Stimulated activated memory B cell treated with anti-CD40 and anti-IgM and Interleukin-4, amounts not matched to agents 10 μg/mL and 1 μg/mL and 100 μg/mL, for 72 hours (primary cell): ENCODE results near the gene CTCF.

Experiments
- ATAC-seq: fragments of 150-1000 bp; cut with Tn5 transposase; 2 replicates; pipeline ENCODE4 v1.10.0; 2021
- H3K27ac Mint-ChIP-seq: one replicate; pipeline ENCODE4 v1.8.0; 2022; ENCODE audit warnings: mild to moderate bottlenecking, mixed read lengths
- H3K27me3 Mint-ChIP-seq: one replicate; pipeline ENCODE4 v1.8.0; 2022; ENCODE audit warnings: mixed read lengths
- H3K36me3 Mint-ChIP-seq: one replicate; pipeline ENCODE4 v1.8.0; 2022; ENCODE audit warnings: mixed read lengths
- H3K4me1 Mint-ChIP-seq: one replicate; pipeline ENCODE4 v1.8.0; 2022; ENCODE audit warnings: mixed read lengths
- H3K4me3 Mint-ChIP-seq: one replicate; pipeline ENCODE4 v1.8.0; 2022; ENCODE audit warnings: mild to moderate bottlenecking, moderate library complexity, mixed read lengths
- H3K9me3 Mint-ChIP-seq: one replicate; pipeline ENCODE4 v1.8.0; 2022; ENCODE audit warnings: mixed read lengths

CTCF gene

DNA sequence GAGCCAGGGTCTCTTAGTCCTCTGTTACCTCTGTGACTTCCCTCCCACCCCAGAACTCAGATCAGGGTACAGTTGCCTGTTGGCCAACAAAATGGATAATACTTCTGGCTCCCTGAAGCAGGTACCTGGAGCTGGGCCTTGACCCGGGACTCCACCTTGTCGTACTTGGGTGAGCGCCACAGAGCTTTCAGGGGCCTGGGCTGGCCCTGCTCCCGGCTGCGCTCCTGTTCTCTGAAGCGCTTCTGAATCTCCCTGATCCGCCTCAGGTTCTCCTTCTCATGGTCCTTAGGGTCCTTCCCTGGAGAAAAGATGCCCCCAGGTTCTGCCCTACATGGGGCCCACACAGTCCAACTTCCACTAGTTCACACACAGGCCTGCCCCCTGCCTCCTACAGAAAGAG, 102.5 kb downstream of the CTCF start:
- no peaks in the 10 kb centered on the region for H3K9me3 Mint-ChIP-seq
- no peak overlapping the region for H3K27ac Mint-ChIP-seq
- no peak overlapping the region for H3K4me3 Mint-ChIP-seq
- no peaks in the 10 kb centered on the region for H3K27me3 Mint-ChIP-seq
- peaks cover 59% of the 10 kb centered on the region for H3K4me1 Mint-ChIP-seq
- no peak for ATAC-seq
- peaks cover 13% of the 10 kb centered on the region for H3K36me3 Mint-ChIP-seq

DNA sequence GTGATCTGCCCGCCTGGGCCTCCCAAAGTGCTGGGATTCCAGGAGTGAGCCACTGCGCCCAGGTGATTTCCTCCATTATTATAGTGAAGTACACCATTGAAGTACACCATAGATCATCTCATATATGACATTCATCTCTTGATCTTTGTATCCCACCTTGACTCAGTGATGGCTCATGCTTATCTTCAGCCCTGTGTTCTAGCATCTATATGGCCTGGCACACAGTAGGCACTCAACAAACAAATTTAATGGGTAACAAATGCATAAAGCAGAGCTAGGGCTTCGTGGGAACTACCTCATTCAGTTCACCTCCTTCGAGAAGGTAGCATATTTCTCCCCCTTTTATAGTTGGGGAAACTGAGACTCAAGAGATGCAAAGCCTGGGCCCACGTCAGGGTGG, 103.3 kb downstream of the CTCF start:
- H3K9me3 Mint-ChIP-seq, result no peaks in the 10 kb centered on the region

DNA sequence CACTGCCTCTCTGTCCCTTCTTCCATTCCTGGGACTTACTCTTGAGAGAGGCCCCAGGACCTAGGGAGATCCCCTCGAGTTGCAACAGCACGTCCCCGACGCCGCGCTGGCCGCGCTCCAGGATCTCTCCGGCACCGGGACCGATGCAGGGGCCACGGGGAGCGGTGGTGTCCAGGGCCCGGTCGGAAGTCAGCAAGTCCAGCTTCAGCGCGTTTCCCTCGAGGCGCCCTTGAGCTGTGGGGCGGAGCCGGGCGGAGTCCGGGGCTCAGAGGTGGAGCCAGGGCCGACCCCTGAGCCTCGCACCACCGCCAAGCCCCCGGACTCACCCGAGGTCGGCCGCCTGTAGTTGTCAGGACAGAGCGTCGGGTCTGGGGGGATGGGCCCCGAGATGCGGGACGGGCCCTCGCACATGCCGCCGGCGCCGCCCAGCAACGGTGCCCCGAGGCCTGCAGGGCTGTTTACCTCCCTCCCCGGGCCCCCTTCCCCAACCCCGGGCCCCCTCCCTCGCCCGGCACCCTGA, 103.8 kb downstream of the CTCF start:
- H3K4me1 Mint-ChIP-seq, result peaks cover 59% of the 10 kb centered on the region
- H3K9me3 Mint-ChIP-seq, result no peaks in the 10 kb centered on the region
- peak overlapping the region; percentile 88 for H3K4me3 Mint-ChIP-seq
- H3K27ac Mint-ChIP-seq, result peak overlapping the region; percentile 92
- H3K27me3 Mint-ChIP-seq, result no peaks in the 10 kb centered on the region
- peaks cover 13% of the 10 kb centered on the region for H3K36me3 Mint-ChIP-seq
- ATAC-seq, result peak; percentile 1

More for the DNA sequence above, 103.3 kb downstream of the CTCF start:
- ATAC-seq, result no peak
- Mint-ChIP-seq H3K36me3 (peaks cover 13% of the 10 kb centered on the region), H3K27ac (peak overlapping the region; percentile 92), H3K4me3 (peak overlapping the region; percentile 68), H3K27me3 (no peaks in the 10 kb centered on the region), H3K4me1 (peaks cover 62% of the 10 kb centered on the region)

DNA sequence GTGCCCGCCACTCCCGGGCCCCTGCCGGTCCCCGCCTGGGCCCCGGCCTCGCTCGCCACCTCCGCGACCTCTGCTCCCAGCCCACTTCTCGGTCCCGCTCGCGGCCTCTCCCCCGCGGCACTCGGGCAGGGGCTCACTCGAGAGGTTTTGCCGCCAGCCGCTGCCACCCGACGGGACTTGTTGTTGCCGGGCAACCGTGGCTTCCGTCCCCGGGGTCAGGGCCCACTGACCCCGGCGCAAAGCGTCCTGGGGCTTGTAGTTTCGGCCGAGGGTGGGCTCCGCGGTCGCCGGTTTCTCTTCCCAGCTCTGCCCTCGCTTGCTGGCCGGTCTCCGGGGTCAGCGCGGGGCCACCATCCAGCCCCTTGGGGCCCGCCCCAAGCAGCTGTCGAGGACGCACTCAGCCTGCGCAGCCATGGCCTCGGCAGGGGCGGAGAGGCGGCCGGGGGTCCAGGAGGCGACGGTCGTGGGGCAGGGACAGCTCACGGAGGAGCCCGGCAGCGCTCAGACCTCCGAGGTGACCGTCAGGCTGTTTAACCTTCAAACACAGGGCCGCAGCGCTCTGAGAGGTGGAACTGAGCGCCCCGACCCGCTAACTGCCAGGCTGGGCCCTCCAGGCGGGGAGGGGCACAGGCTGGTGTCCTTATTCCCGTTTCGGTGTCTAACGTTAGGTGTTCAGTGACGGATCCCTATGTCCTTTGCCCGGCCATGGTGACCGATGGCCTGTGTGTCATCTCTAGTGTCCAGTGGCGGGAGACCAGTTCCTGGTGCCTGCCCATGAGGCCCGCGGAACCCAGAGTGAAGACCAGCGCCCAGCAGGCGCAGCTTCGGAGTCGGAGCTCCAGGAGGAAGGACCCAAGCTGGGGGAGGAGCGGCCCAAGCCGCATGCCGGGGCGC, 104.5 kb downstream of the CTCF start, which contains the start of the genes C16orf86 and ENKD1:
Gene C16orf86 (plus strand): TSS at position 256 of the 894 bp plus-strand sequence. CDS start 157 bp downstream, at position 413.
Gene ENKD1 (minus strand): TSS at position 192 of the 894 bp plus-strand sequence. CDS start 308 bp downstream, outside the sequence.
- Mint-ChIP-seq H3K27ac (peak within 1 kb of the TSS; percentile 92), H3K4me1 (peaks cover 52% of the 10 kb centered on the region), H3K9me3 (no peaks in the 10 kb centered on the region), H3K4me3 (peak within 1 kb of the TSS; percentile 88), H3K27me3 (no peaks in the 10 kb centered on the region), H3K36me3 (peaks cover 13% of the 10 kb centered on the region)
- peak; percentile 83 for ATAC-seq

DNA sequence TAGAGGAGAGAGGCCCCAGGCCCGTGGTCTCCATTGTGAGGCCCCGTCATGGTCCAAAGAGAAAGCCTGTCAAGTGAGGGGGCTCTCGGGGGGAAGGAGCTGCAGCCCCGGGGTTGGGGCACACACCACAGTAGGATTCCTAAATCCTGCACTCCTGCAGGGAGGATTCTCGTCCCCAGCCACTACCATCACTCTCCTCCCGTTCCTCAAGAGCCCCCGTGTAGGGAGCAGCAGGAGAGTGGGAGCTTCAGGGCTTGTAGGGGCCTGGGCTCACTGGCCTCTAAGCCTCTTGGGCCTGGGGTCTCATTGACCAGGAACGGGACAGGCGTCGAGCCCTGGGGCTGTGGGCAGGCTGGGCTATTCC, 105.1 kb downstream of the CTCF start:
- peaks cover 55% of the 10 kb centered on the region for H3K4me1 Mint-ChIP-seq
- peak overlapping the region; percentile 88 for H3K4me3 Mint-ChIP-seq
- no peak for ATAC-seq

DNA sequence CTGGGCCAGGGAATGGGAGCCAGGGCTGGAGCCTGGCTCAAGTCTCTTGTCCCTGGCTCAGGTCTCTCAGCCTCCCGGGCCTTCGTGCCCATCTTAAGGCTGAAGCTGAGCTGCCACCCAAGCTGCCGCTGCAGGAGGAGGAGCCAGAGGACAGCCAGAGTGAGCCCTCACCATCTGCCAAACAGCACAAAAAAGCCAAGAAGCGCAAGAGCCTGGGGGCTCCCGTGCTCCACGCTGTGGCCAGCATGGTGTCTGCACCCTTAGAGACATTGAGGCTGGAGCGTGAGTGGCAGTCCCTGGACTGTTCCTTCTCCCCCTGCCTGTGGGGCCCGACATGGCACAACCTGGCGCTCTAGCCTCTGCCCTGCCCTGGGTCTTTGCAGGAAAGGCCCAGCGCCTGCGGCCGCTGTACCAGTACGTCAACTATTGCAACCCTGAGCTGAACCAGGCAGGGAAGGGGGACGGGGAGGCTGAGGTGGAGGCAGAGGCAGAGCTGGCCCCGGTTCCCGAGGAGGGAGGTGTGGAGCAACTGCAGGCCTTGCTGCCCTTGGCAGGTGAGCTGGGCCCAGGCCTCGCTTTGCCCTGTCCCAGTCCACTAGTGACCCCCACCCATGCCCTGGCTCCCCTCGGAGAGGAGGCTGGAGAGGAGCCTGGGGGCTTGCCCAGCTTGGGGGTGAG, 105.6 kb downstream of the CTCF start:
- peaks cover 13% of the 10 kb centered on the region for H3K36me3 Mint-ChIP-seq
- no peaks in the 10 kb centered on the region for H3K9me3 Mint-ChIP-seq
- H3K4me1 Mint-ChIP-seq, result peaks cover 60% of the 10 kb centered on the region
- peak overlapping the region; percentile 88 for H3K4me3 Mint-ChIP-seq
- no peaks in the 10 kb centered on the region for H3K27me3 Mint-ChIP-seq
- ATAC-seq, result peak; percentile 84
- H3K27ac Mint-ChIP-seq, result peak overlapping the region; percentile 92

More for the DNA sequence above, 105.1 kb downstream of the CTCF start:
- no peaks in the 10 kb centered on the region for H3K27me3 Mint-ChIP-seq
- peak overlapping the region; percentile 92 for H3K27ac Mint-ChIP-seq
- H3K36me3 Mint-ChIP-seq, result peaks cover 13% of the 10 kb centered on the region
- H3K9me3 Mint-ChIP-seq, result no peaks in the 10 kb centered on the region

DNA sequence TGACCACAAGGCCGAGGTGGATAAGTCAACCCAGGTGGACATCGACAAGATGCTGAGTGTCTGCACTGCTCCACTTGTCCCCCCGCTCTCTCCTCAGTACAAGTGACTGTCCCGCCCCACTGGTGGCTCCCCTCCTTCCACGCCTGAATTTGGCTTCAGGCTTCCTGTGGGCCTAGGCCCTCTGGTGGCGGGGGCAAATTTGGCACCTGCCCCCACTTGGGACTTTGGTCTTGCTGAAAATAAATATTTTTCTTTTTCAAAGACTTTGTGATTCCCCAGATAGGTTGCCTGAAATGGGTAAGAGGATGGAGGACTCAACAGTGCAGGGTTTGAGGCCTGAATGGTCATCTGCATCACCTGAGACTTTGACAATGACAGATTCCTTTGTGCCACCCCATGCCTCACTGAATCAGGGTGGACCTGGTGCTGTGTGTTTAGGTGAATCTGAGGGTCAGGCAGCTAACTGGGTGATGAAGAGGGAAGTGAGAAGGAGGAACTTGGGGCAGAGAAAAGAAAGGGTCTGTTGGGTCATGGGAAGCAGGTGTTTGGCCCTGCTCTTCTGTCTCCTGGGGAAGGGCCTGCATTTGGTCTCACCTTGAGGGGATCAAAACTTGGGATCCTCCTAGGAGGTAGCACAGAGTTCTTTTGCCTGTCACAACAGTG, 106.3 kb downstream of the CTCF start:
- Mint-ChIP-seq H3K9me3 (no peaks in the 10 kb centered on the region), H3K36me3 (peaks cover 13% of the 10 kb centered on the region), H3K27me3 (no peaks in the 10 kb centered on the region), H3K27ac (peak overlapping the region; percentile 92), H3K4me3 (peak overlapping the region; percentile 17), H3K4me1 (peaks cover 60% of the 10 kb centered on the region)
- ATAC-seq, result peak; percentile 41

DNA sequence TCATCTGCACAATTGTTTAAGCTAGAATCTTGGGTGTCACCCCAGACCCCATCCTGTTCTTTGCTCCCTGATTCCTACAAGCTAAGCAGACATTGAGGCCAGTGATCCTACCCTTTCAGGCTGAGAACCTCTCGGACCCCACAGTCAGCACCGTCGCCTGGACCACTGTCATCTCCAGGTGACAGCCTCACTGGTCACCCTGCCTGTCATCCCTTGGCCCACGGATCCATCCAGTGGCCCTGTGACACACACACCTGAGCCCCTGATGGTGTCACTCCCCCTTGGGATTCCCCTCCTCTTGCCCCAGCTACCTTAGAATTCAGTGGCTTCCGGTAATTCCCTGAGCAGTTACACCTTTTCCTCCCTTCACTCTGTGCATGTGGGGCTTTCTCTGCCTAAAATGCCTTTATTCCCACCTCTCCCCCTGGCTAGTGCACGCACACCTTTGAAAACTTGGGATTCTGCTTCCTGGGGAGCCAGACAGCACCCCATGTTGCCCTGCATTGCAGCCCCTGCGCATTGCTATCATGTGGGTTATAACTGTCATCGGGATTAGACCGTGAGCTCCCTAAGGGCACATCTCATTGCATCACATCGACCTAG, 107.3 kb downstream of the CTCF start:
- Mint-ChIP-seq H3K27me3 (no peaks in the 10 kb centered on the region), H3K4me1 (peaks cover 60% of the 10 kb centered on the region), H3K4me3 (no peak overlapping the region), H3K36me3 (peaks cover 6% of the 10 kb centered on the region), H3K27ac (peak overlapping the region; percentile 92), H3K9me3 (no peaks in the 10 kb centered on the region)
- ATAC-seq, result no peak

DNA sequence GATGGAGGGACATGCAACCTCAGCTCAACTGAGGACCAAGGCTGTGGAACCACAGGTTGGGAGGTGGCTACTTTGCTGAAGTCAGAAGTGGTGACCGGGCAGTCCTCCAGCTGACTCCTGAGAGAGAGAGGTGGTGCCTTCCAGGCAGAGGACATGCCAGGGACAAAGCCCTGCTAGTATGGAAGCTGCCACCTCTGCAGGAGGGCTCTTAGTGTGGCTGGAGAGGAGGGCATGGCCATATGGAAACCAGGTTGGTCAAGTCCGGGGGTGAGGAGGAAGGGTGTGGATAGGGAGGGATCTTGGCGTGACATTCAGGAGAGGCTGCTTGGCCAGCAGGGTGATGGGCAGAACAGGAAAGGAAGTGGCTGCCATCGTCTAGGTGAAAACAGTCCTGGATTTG, 110.0 kb downstream of the CTCF start:
- Mint-ChIP-seq H3K27ac (peak overlapping the region; percentile 62), H3K4me1 (peaks cover 58% of the 10 kb centered on the region), H3K4me3 (no peak overlapping the region), H3K36me3 (peaks cover 9% of the 10 kb centered on the region), H3K27me3 (no peaks in the 10 kb centered on the region), H3K9me3 (no peaks in the 10 kb centered on the region)
- ATAC-seq, result no peak

DNA sequence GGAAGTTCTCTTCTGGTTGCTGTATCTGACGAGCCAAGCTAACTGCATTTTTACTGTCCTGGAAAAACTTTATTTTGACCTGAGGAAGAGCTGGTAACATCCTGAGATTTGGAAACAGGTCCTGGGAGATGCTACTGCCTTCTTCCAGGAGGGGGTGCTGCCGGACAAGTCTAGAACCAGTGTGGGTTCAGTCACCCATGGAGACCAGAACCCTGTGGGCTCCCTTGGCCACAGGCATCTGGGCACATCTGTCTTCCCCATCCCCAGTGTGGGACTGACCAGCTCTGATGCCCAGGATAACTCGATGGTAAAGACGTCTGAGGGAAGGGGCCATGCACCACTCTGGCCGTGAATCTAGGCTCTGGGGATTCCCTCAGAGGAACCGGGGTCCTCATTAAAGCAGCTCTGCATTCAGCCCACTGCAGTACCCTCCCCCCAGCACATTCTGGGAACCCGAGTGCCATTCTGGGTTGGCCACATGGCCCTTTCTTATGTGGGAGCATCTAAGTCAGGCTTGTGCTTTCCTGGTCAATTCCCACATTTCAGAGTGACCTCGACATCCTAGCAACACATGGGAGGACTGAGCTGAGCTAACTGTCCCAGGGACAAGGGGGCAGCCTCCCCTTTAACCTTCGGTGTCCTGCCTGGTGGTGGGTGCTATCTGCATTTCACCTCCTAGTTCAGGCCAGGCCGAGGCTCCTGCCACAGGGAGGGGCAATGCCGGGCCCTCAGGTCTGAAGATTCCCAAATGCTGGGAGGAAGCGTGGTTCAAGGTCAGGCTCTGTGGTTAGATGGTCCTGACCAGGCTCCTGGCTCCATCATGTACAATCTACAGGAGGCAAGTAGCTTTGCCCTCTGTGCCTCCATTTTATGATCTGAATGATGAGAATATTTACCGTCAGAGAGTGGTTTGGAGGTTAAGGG, 110.7 kb downstream of the CTCF start:
- Mint-ChIP-seq H3K4me1 (peaks cover 52% of the 10 kb centered on the region), H3K9me3 (no peaks in the 10 kb centered on the region), H3K36me3 (peaks cover 9% of the 10 kb centered on the region), H3K4me3 (no peak overlapping the region), H3K27me3 (no peaks in the 10 kb centered on the region), H3K27ac (peak overlapping the region; percentile 62)
- peak; percentile 60 for ATAC-seq

DNA sequence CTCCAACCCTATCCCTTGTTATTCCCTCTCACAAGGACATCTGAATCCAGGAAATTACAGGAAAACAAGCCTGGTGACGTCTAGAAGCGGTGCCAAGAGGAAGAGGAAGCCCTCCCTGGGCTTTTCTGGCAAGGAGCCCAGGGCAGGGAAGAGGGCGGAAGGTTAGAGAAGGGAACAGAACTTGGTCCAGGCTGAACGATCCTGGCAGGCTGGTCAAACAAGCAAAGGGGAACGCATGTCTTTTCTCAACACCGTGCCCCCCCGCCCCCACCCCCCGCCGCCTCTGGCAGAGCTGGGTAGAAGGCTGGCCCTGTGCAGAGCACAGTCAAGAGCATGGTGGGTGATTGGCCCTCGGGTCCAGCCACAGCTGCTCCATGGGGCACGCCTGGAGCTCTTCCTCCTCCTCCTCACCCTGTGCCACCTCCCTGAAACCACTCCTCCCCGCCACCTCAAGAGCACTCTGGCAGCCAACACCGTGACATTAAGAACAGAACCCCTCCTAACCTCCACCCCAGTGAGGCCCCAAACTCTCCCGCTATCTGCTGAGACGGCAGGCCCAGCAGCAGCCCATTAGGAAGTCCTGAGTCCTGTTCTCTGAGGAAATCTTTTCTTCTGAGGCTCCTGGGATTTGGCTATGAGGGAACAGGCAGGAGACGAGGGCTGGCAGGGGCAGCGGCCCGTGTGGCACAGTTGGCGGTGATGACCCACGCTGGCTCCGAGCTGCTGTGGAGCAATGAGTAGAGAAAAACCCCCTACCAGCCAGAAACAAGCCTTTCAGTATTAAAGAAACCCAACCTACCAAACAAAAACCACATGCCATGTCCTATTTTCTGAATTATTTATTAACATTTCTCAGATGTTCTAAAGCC, 111.6 kb downstream of the CTCF start:
- Mint-ChIP-seq H3K36me3 (peaks cover 9% of the 10 kb centered on the region), H3K27ac (peak overlapping the region; percentile 62), H3K4me3 (no peak overlapping the region), H3K27me3 (no peaks in the 10 kb centered on the region), H3K4me1 (peaks cover 42% of the 10 kb centered on the region), H3K9me3 (no peaks in the 10 kb centered on the region)
- ATAC-seq, result no peak

DNA sequence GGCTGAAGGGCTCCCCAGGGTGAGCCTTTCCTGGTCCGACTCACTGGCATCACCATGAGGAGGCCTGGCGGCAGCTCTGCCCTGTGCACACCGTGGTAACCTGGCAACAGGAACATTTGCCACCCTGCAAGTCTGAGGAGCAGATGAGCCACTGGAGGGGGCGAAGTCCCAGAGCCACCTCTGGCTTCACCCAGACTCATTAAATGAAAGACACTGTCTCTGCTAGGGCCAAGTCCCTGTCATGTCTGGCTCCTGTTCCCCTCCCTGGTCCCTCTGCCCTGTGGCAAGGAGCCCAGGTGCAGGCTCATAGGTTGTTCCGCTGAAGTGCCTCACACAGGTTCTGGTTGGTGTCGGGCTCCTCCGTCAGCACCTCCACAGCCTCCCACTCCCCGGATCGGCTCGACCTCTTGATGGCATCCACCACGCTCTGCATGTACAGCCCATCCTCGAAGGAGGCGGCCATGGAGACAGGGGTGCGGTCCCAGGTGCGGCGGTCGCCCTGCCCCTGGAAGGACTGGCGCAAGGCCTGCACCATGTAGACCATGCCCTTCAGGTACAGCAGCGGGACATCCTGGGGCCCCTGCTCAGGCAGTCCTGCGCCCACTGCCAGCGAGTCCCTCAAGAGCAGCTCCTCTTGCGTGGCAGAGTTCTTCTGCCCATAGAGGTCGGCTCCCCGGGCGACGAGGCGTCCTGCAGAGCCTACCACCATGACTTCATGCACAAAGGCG, 112.7 kb downstream of the CTCF start:
- Mint-ChIP-seq H3K4me1 (peaks cover 31% of the 10 kb centered on the region), H3K27ac (peak overlapping the region; percentile 62), H3K27me3 (no peaks in the 10 kb centered on the region), H3K36me3 (peaks cover 9% of the 10 kb centered on the region), H3K4me3 (no peak overlapping the region), H3K9me3 (no peaks in the 10 kb centered on the region)
- peak; percentile 22 for ATAC-seq

DNA sequence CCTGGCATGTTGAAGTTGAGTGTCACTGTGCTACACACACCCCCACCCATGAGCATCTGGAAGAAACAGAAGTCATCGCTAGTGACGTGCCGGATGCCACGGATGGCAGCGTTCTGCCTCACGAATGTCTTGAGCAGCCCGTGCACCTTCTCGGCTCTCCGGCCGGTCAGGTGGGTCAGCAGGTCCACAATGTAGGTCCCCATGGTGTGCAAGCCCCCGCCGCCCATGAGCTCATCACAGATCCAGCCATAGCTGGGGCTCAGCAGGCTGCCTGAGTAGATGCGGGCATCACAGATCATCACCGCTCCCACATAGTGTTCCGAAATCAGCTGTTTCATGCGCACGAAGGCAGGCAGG, 113.2 kb downstream of the CTCF start:
- peaks cover 9% of the 10 kb centered on the region for H3K36me3 Mint-ChIP-seq
- H3K4me1 Mint-ChIP-seq, result peaks cover 30% of the 10 kb centered on the region
- no peaks in the 10 kb centered on the region for H3K9me3 Mint-ChIP-seq
- H3K27me3 Mint-ChIP-seq, result no peaks in the 10 kb centered on the region
- H3K4me3 Mint-ChIP-seq, result no peak overlapping the region
- no peak for ATAC-seq
- no peak overlapping the region for H3K27ac Mint-ChIP-seq
